Stimulated activated CD8-positive, alpha-beta memory T cell treated with anti-CD3 and anti-CD28 coated beads, Interleukin-7, amount 100 ng/mL, for 4 hours (primary cell): ENCODE results near the gene ZNF467.

Source experiments
- DNase-seq, 2 donors: peaks; one replicate each; pipeline ENCODE4 v3.0.0-alpha.2; 2020; ENCODE audit warnings: low read depth in 2 of 2

The ZNF467 gene

DNA sequence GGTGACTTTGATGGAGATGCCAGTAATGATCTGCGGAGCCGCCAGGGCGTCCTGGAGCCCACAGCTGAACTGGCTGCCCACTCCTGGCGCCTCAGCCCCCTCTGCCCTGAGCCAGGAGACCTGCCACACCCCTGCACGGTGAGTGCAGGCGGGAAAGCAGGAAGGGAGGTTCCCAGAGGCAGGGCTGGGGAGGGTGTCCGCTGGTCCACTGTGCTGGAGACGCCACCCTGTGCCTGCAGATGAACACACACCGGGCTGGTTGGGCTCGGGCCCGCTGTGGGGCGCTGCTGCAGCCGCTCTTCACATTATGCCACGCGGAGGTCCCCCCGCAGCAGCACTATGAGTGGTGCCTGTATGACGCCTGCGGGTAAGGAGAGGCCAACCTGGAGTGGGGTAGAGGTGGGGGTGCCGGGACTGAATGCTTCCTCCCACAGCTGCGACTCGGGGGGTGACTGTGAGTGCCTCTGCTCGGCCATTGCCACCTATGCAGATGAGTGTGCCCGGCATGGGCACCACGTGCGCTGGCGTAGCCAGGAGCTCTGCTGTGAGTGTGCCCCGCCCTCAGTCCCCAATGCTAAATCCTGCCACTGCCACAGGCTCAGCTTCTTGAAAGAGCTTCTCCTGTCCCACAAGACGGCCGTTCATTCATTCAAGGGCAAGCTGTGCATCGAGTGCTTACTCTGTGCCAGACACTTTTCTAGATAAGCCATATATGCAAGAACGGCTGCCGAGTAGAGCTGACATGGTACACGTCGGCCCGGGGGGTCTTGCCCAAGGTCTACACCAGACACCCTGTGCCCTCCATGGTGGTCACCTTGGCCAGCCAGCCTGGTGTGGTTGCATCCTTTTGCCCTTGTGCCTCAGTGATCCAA, 14.3 kb upstream of the ZNF467 start:
- no peak for DNase-seq

- DNase-seq: no peak
These were observed 12.6 kb upstream of the ZNF467 start for GRCh38 chr7:149785983-149786382.

DNA sequence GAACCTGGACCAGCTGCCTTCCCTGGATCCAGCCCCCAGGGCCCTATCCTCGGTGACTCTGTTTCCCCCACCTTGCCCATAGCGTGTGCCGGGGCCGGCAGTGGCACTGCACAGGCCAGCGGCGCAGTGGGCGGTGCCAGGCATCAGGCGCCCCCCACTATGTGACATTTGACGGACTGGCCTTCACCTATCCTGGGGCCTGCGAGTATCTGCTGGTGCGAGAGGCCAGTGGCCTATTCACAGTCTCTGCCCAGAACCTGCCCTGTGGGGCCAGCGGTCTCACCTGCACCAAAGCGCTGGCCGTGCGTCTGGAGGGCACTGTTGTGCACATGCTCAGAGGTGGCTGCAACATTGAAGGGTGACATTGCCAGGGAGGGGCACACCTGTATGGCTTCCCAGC, 12.0 kb upstream of the ZNF467 start:
- DNase-seq: no peak

DNA sequence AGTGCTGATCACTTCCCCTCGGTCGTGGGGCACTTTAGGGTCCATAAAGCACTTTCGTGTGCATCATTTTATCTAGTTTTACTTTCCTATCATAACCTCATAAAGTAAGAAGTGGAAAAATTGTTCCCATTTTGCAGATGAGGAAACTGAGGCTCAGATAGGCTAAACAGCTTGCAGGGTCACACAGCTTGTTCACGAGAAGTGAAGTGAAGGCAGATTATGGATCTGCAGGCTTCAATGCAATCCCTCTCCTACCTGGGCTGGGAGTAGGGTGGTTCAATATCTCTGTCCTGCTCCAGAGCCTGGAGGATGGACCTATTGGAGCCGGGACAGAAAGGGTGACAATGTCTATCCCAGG, 10.8 kb upstream of the ZNF467 start:
- no peak for DNase-seq

DNA sequence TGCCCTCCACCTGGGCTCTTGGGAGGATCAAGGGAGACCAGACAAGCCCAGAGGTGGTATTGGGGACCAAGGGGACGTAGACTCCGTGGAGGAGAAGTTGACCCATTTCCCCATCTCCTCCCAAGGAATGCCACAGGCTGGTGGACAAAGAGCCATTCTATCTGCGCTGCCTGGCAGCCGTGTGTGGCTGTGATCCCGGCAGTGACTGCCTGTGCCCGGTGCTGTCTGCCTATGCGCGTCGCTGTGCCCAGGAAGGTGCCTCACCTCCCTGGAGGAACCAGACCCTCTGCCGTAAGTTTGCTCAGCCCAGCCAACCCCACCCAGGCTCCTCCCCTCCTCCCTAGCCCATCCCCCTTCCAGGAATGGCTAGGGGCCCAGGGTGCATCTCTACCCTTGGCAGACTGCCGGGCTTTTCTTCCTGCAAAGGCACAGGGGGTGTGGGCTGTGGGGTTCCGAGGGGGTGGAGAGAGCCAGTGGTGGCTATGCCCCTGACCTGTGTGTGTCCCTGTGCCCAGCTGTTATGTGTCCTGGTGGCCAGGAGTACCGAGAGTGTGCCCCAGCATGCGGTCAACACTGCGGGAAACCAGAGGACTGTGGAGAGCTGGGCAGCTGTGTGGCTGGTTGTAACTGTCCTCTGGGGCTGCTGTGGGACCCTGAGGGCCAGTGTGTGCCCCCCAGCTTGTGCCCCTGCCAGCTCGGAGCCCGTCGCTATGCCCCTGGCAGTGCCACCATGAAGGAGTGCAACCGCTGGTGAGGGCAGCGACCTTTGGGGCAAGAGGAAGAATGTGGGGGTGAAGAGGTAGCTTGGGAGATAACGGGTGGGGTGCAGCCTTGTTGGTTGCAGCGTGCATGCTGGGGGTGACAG, 10.2 kb upstream of the ZNF467 start:
- no peak for DNase-seq

GRCh38 chr7:149782682-149783345, 9.4 kb upstream of the ZNF467 start:
- no peak for DNase-seq

DNA sequence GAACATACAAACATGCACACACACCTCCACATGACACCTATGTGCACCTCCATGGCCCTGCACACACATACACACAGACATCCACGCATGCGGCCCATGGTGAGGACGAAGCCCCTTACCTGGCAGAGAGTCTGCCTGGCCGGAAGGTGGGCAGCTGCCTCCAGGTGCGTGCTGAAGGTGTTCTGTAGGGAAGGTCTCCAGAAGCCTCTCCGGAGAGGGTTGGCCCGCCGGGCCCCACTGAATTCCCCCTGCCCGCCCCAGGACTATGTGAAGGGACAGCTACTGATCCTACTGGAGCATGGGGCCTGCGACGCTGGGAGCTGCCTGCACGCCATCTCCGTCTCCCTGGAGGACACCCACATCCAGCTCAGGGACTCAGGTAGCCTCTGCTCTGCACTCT, 8.5 kb upstream of the ZNF467 start:
- no peak for DNase-seq

DNA sequence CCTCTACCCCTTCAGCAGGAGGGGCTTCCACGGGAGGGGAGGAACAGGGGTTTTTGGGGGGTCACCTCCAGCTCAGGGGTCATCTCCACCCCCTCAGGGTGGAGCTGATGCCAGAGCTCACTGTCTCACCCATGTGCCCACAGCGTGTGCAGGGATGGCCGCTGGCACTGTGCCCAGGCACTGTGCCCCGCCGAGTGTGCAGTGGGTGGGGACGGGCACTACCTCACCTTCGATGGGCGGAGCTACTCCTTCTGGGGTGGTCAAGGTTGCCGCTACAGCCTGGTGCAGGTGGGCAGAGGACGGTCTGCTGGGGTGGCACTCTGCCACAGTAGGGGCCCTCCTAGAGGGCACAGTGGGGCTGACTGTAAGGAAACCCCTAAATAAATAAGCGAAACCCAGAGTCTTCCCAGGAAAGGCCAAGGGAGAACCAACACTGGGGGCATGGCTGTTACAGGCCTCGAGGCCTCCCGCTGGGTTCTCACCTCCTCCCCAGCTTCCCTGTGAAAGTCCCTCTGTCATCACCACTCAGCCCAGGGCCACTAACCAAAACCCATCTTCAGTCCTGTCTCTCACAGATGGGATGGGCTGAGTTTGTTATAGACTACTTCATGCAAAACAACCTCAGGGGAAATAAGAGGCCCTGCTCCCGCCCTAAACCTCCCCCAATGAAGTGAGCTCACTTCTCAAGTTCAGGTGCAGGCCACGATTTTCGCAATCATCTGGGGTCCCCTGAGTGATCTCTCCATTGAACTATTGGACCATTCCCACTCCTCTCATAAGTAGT, 7.4 kb upstream of the ZNF467 start:
- no peak for DNase-seq

DNA sequence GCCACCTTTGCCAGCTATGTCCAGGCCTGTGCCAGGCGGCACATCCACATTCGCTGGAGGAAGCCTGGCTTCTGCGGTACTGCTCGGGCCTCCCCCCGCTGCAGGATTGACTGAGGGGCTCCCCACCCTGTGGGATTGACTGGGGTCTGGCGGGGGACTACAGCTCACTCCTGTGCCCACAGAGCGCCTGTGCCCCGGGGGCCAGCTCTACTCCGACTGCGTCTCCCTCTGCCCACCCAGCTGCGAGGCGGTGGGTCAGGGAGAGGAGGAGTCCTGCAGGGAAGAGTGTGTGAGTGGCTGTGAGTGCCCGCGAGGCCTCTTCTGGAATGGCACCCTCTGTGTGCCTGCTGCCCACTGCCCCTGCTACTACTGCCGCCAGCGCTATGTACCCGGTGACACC, 6.7 kb upstream of the ZNF467 start:
- DNase-seq: no peak

DNA sequence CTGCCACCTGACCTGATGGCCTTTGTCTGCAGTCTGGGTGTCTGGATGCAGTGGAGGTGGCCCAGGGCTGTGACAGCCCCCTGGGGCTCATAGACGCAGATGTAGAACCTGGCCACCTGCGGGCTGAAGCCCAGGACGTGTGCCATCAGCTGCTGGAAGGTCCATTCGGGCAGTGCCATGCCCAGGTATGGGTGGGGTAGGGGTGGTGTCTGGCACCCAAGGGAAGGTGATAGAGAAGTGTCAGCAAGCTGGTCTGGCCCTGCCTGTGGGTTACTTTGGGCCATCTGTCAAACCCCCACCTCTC, 6.1 kb upstream of the ZNF467 start:
- DNase-seq: no peak

DNA sequence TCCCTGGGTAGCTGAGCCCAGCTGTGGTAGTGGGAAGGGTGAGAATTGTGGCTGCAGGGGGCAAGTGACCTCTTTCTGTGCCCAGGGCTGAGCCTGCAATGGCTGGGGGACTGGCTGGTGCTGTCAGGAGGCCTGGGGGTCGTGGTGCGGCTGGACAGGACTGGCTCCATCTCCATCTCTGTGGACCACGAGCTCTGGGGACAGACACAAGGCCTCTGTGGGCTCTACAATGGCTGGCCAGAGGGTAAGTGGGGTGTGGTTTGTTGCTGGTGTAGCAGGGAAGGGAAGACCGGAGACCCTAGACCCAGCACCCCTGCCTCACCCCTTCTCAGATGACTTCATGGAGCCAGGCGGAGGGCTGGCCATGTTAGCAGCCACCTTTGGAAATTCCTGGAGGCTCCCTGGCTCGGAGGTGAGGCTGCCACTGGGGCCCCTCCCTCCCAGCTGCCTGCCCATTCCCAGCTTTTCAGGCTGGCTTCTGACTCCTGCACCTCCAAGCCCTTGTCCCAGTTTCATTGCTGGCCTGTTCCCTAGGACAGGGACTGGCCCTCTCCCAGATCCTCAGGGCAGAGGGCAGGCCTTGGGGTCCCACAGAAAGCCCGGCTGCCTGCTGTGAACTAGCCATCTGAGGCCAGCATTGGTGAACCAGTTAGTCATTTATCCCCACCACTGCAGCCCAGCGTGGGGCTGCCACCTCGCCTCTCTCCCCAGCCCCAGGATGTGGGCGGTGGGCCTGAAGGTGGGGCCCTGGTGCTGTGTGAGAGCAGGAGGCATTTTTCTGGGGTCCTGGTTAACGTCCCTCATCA, 5.5 kb upstream of the ZNF467 start:
- DNase-seq: no peak

DNA sequence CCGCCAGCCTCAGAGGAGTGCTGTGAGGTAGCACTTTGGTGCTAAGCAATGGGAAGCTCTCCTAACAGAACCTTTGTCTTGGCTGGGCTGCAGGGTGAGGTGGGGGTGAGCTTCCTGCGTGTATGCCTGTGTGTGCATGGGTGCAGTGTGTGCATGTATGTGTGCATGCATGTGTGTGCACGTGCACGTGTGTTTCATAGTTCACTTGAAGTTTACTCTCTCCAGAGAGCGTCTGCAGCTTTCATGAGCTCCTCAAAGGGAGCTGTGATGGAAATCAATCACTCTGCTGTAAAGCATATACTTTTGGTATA, 4.9 kb upstream of the ZNF467 start:
- no peak for DNase-seq

GRCh38 chr7:149777551-149778326, 4.4 kb upstream of the ZNF467 start:
- DNase-seq: no peak

- no peak for DNase-seq
These were observed 3.5 kb upstream of the ZNF467 start for GRCh38 chr7:149776848-149777407.

DNA sequence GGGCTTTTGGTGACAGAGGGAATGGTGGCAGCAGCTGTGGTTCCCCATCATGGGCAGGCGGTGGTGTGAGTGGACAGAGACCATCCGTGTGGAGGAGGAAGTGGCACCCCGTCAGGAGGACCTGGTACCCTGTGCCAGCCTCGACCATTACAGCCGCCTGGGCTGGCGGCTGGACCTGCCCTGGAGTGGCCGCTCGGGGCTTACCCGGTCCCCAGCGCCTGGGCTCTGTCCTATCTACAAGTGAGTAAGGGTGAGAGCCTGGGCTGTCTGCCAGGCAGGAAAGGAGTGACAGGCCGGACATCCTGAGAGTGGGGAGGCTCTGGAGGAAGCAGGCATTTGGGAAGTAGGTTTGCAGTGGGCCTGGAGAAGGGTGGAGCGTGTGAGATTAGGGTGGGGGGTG, 2.9 kb upstream of the ZNF467 start:
- no peak for DNase-seq

DNA sequence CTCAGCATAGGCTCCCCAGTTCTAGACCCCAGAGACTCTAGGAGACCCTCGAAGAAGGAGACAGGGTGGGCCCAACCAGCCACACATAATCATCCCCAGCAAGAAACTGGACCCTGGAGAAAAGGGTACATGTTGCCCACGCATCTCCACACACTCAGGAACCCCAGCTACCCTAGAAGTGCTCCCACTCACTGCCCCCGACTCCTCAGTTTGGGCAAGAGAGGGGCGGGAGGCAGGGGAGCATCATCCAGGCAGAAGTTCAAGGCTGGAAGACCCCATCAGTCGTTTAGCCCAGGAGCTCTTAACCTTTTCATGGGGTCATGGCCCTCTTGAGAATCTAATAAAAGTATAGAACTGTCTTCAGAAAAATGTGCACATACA, 1.8 kb upstream of the ZNF467 start:
- no peak for DNase-seq

- no peak for DNase-seq
These were observed 1.1 kb upstream of the ZNF467 start for GRCh38 chr7:149774237-149775175.

DNA sequence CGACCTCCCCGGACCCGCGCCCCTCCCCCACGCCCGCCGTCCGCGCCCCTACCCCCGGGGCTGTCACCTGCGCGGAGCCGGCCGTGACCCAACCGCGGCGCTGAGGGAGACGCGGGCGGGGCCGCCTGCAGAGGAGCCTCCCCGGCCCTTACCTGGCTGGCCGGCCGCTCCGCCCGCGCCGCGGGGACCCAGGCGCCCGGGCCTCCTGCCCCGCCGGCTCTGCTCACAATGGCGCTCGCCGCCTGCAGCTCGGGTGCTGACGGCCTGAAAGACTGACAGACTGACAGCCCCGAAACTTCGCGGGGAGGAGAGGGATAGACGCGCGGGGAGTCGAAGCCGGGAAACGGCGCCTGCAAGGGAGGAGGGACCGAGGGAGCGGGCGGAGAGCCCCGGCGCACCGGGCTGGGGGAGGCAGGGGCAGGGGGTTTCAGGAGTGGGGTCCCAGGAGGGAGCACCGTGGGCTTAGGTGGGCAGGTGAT, 393 bp downstream of the ZNF467 start:
- no peak for DNase-seq
